GM23338 (cell line): ENCODE data around the gene RHOG. TPM values are rescaled to one million over a fixed set of nuclear protein-coding genes. Genes with fewer than 3 reads are reported as not detected.
"Not testable (repeated sequence)": the region's sequence is repeated elsewhere in the genome, so short reads cannot be mapped to it uniquely, and the experiment has no call there.

Experiments used
- ATAC-seq: fragments of 200-7000 bp; cut with Tn5 transposase; 3 replicates; pipeline ENCODE4 v1.9.1; 2020
- DNase-seq: peaks from one replicate; pipeline ENCODE4 v3.0.0-alpha.2; 2015; ENCODE audit warnings: low spot score
- H2AFZ ChIP-seq: fragments of 200-600 bp; sonication (generic); 2 replicates; pipeline ENCODE4 v1.8.0; 2016; ENCODE audit warnings: antibody characterized with exemption, mild to moderate bottlenecking, moderate library complexity
- H3F3A ChIP-seq: fragments of 200-600 bp; sonication (generic); replicated peaks from 2 replicates; pipeline ENCODE4 v1.8.0; 2017; ENCODE audit warnings: antibody characterized with exemption, mixed run types, low read depth
- H3K27ac ChIP-seq: fragments of 200-600 bp; sonication (generic); 2 replicates; pipeline ENCODE4 v1.6.1; 2016; ENCODE audit warnings: low read depth
- H3K27me3 ChIP-seq: fragments of 200-600 bp; sonication (generic); 2 replicates; pipeline ENCODE4 v1.8.0; 2016; ENCODE audit warnings: mild to moderate bottlenecking, mixed run types, moderate library complexity; ENCODE audit not compliant: insufficient read depth
- H3K36me3 ChIP-seq: fragments of 200-600 bp; sonication (generic); 2 replicates; pipeline ENCODE4 v1.8.0; 2016; ENCODE audit warnings: mild to moderate bottlenecking; ENCODE audit not compliant: insufficient read depth
- H3K4me1 ChIP-seq: fragments of 200-600 bp; sonication (generic); 2 replicates; pipeline ENCODE4 v1.8.0; 2016; ENCODE audit warnings: mild to moderate bottlenecking, moderate library complexity; ENCODE audit not compliant: insufficient read depth
- H3K4me2 ChIP-seq: fragments of 200-600 bp; sonication (generic); 2 replicates; pipeline ENCODE4 v1.7.1; 2017; ENCODE audit warnings: mixed run types
- H3K4me3 ChIP-seq: fragments of 200-600 bp; sonication (generic); 2 replicates; pipeline ENCODE4 v1.6.1; 2016; ENCODE audit warnings: mixed run types
- H3K79me2 ChIP-seq: fragments of 200-600 bp; sonication (generic); replicated peaks from 2 replicates; pipeline ENCODE4 v1.8.0; 2017; ENCODE audit warnings: mild to moderate bottlenecking; ENCODE audit not compliant: insufficient read depth
- H3K9me2 ChIP-seq: fragments of 200-600 bp; sonication (generic); 2 replicates; pipeline ENCODE4 v1.8.0; 2017; ENCODE audit not compliant: insufficient read depth
- H4K20me1 ChIP-seq: fragments of 200-600 bp; sonication (generic); replicated peaks from 2 replicates; pipeline ENCODE4 v1.8.0; 2017; ENCODE audit warnings: mild to moderate bottlenecking; ENCODE audit not compliant: insufficient read depth
- H3K27ac Mint-ChIP-seq: 2 replicates; pipeline ENCODE4 v1.8.0; 2020; ENCODE audit warnings: inconsistent platforms, mild to moderate bottlenecking, moderate library complexity, mixed read lengths
- H3K27me3 Mint-ChIP-seq: 3 replicates; pipeline ENCODE4 v1.8.0; 2022; ENCODE audit warnings: low read depth, mild to moderate bottlenecking, moderate library complexity, mixed read lengths, inconsistent platforms; ENCODE audit not compliant: insufficient read depth, poor library complexity
- H3K36me3 Mint-ChIP-seq: 3 replicates; pipeline ENCODE4 v1.8.0; 2021; ENCODE audit warnings: low read depth, mild to moderate bottlenecking, inconsistent platforms, moderate library complexity, mixed read lengths
- H3K4me1 Mint-ChIP-seq: 3 replicates; pipeline ENCODE4 v1.8.0; 2020; ENCODE audit warnings: mild to moderate bottlenecking, inconsistent platforms, mixed read lengths
- H3K4me3 Mint-ChIP-seq: 3 replicates; pipeline ENCODE4 v1.8.0; 2021; ENCODE audit warnings: moderate library complexity, mild to moderate bottlenecking, inconsistent platforms, mixed read lengths
- H3K9me3 Mint-ChIP-seq: 3 replicates; pipeline ENCODE4 v1.8.0; 2020; ENCODE audit warnings: moderate library complexity, mild to moderate bottlenecking, inconsistent platforms, mixed read lengths
- CREB1 ChIP-seq: fragments of 250-450 bp; sonication (Bioruptor Pico); IDR thresholded peaks from 2 replicates; pipeline ENCODE4 v1.5.0; 2020; ENCODE audit warnings: low read depth, mild to moderate bottlenecking, moderate library complexity
- REST ChIP-seq: IDR thresholded peaks from one replicate; pipeline ENCODE4 v1.6.1; 2018; ENCODE audit warnings: antibody characterized with exemption; ENCODE audit not compliant: unreplicated experiment
- STAT1 ChIP-seq: IDR thresholded peaks from one replicate; pipeline ENCODE4 v1.6.1; 2016; ENCODE audit warnings: antibody characterized with exemption; ENCODE audit not compliant: unreplicated experiment
- ZNF114 ChIP-seq: fragments of 250-450 bp; sonication (Bioruptor Pico); IDR thresholded peaks from 2 replicates; pipeline ENCODE4 v1.5.0; 2020; ENCODE audit warnings: mild to moderate bottlenecking, moderate library complexity
- ZNF331 ChIP-seq: fragments of 250-450 bp; sonication (Bioruptor Pico); IDR thresholded peaks from 2 replicates; pipeline ENCODE4 v1.5.0; 2020; ENCODE audit warnings: low read depth, mild to moderate bottlenecking, moderate library complexity
- polyA plus RNA-seq: library from polyadenylated mRNA; unstranded; fragments of >200 nt; fragmentation: Nextera tagmentation; extraction: Ambion mirVana; gene quantifications from 2 replicates; pipeline ENCODE4 v1.2.1, GENCODE V29; 2016
- total RNA-seq: library from RNA; depleted of rRNA; stranded (reverse); fragments of >200 nt; shearing (Covaris generic); gene quantifications from 2 replicates; pipeline ENCODE4 v1.2.3, GENCODE V29; 2014
- TF ChIP-seq, protein P1 (sequence below): fragments of 250-450 bp; sonication (Bioruptor Pico); IDR thresholded peaks from 2 replicates; pipeline ENCODE4 v1.5.0; 2020; ENCODE audit warnings: mild to moderate bottlenecking, moderate library complexity
- TF ChIP-seq, protein P2 (sequence below), 2 experiments: fragments of 200-600 bp in 1 of 2; sonication (generic) in 1 of 2; conservative IDR thresholded peaks; 2 replicates each; pipeline versions ENCODE4 v1.5.1 to v1.6.1; 2016 to 2017; ENCODE audit warnings: antibody characterized with exemption in 2 of 2, low read depth in 2 of 2, mild to moderate bottlenecking in 2 of 2, moderate library complexity in 1 of 2

The RHOG gene
- total and polyA plus RNA-seq, 2 experiments from 2014 or later = 26.3 to 38.6 TPM

DNA sequence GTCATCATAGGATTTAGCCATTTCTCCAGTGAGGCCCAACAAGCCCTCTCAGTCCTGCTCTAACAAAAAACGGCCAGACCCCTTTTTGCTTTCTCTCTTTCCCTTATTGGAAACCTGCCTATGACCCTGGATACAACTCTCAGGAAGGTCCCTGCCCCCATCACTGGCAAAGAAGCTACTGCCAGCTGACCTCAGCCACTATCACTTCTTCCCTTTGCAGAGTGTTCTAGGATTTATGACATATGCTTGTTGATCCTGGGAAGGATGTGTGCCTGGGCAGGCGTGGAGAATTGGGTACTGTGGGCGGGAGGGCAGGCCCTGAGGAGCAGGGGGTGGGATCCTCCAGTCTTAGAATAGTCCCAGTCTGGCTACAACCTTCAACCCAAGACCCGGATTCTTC, 24.9 kb downstream of the RHOG start (continued):
- TF ChIP-seq ZNF331 (no peak), ZNF114 (CRISPR knock-in tag) (no peak), STAT1 (no peak), REST (no peak), CREB1 (CRISPR knock-in tag) (no peak)

- H3K27ac Mint-ChIP-seq = peak overlapping the region; percentile 65; the same call in 1 of the 2 replicates
- H3K4me1 Mint-ChIP-seq = peaks cover 17% of the 10 kb centered on the region
- not testable (repeated sequence) for H3K27me3 ChIP-seq, H3K9me3 Mint-ChIP-seq, H3K9me2 ChIP-seq, H3K79me2 ChIP-seq, H4K20me1 ChIP-seq, H2AFZ ChIP-seq, H3K36me3 Mint-ChIP-seq, H3K27me3 Mint-ChIP-seq, H3K4me3 Mint-ChIP-seq, H3K4me1 ChIP-seq, ATAC-seq, H3K27ac ChIP-seq, H3K4me2 ChIP-seq, DNase-seq, H3K36me3 ChIP-seq, H3K4me3 ChIP-seq, H3F3A ChIP-seq
These were observed 25.9 kb downstream of the RHOG start for GRCh38 chr11:3814832-3815231.

DNA sequence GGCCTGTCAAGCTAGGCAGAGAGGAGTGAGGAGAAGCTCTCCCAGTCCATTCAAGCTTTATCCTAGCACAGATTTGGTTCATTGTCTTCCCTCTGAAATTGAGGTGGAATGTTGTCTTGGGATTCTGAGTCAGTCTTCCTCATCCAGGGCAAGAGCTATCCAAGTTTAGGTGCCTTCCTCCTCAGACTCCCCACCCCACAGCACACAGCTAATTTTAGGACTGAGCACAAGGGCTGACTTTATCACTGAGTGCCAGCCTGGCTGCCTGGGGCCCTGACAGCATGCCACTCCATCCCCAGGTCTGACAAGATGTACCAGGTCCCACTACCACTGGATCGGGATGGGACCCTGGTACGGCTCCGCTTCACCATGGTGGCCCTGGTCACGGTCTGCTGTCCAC, 29.8 kb downstream of the RHOG start:
- no peak overlapping the region for H3K27ac Mint-ChIP-seq
- H4K20me1 ChIP-seq = no peaks in the 10 kb centered on the region; the same call in 1 of the 2 replicates
- H3K27me3 ChIP-seq = no peaks in the 10 kb centered on the region
- H3K9me3 Mint-ChIP-seq = no peaks in the 10 kb centered on the region
- ATAC-seq (no peak), DNase-seq (no peak)
- H3K79me2 ChIP-seq = peaks cover 11% of the 10 kb centered on the region; the same call in 1 of the 2 replicates
- H3K27me3 Mint-ChIP-seq = peaks cover 11% of the 10 kb centered on the region
- H3F3A ChIP-seq = 0 out of 2 replicates have a peak, but pooled peaks cover 3% of the 10 kb centered on the region
- no peak overlapping the region for H3K4me3 ChIP-seq
- H2AFZ ChIP-seq = no peak overlapping the region
- no peaks in the 10 kb centered on the region; the same call in 1 of the 2 replicates for H3K4me1 ChIP-seq
- H3K4me3 Mint-ChIP-seq = no peak overlapping the region
- H3K27ac ChIP-seq = no peak overlapping the region
- no peaks in the 10 kb centered on the region for H3K9me2 ChIP-seq
- H3K36me3 ChIP-seq = no peaks in the 10 kb centered on the region
- H3K4me2 ChIP-seq = no peak overlapping the region
- H3K36me3 Mint-ChIP-seq = no peaks in the 10 kb centered on the region; the same call in 2 of the 3 replicates
- H3K4me1 Mint-ChIP-seq = peaks cover 20% of the 10 kb centered on the region
- TF ChIP-seq, protein P1, sequence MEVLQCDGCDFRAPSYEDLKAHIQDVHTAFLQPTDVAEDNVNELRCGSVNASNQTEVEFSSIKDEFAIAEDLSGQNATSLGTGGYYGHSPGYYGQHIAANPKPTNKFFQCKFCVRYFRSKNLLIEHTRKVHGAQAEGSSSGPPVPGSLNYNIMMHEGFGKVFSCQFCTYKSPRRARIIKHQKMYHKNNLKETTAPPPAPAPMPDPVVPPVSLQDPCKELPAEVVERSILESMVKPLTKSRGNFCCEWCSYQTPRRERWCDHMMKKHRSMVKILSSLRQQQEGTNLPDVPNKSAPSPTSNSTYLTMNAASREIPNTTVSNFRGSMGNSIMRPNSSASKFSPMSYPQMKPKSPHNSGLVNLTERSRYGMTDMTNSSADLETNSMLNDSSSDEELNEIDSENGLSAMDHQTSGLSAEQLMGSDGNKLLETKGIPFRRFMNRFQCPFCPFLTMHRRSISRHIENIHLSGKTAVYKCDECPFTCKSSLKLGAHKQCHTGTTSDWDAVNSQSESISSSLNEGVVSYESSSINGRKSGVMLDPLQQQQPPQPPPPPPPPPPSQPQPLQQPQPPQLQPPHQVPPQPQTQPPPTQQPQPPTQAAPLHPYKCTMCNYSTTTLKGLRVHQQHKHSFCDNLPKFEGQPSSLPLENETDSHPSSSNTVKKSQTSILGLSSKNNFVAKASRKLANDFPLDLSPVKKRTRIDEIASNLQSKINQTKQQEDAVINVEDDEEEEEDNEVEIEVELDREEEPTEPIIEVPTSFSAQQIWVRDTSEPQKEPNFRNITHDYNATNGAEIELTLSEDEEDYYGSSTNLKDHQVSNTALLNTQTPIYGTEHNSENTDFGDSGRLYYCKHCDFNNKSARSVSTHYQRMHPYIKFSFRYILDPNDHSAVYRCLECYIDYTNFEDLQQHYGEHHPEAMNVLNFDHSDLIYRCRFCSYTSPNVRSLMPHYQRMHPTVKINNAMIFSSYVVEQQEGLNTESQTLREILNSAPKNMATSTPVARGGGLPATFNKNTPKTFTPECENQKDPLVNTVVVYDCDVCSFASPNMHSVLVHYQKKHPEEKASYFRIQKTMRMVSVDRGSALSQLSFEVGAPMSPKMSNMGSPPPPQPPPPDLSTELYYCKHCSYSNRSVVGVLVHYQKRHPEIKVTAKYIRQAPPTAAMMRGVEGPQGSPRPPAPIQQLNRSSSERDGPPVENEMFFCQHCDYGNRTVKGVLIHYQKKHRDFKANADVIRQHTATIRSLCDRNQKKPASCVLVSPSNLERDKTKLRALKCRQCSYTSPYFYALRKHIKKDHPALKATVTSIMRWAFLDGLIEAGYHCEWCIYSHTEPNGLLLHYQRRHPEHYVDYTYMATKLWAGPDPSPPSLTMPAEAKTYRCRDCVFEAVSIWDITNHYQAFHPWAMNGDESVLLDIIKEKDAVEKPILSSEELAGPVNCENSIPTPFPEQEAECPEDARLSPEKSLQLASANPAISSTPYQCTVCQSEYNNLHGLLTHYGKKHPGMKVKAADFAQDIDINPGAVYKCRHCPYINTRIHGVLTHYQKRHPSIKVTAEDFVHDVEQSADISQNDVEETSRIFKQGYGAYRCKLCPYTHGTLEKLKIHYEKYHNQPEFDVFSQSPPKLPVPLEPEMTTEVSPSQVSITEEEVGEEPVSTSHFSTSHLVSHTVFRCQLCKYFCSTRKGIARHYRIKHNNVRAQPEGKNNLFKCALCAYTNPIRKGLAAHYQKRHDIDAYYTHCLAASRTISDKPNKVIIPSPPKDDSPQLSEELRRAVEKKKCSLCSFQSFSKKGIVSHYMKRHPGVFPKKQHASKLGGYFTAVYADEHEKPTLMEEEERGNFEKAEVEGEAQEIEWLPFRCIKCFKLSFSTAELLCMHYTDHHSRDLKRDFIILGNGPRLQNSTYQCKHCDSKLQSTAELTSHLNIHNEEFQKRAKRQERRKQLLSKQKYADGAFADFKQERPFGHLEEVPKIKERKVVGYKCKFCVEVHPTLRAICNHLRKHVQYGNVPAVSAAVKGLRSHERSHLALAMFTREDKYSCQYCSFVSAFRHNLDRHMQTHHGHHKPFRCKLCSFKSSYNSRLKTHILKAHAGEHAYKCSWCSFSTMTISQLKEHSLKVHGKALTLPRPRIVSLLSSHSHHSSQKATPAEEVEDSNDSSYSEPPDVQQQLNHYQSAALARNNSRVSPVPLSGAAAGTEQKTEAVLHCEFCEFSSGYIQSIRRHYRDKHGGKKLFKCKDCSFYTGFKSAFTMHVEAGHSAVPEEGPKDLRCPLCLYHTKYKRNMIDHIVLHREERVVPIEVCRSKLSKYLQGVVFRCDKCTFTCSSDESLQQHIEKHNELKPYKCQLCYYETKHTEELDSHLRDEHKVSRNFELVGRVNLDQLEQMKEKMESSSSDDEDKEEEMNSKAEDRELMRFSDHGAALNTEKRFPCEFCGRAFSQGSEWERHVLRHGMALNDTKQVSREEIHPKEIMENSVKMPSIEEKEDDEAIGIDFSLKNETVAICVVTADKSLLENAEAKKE (CRISPR knock-in tag) = no peak
- TF ChIP-seq, protein P2, sequence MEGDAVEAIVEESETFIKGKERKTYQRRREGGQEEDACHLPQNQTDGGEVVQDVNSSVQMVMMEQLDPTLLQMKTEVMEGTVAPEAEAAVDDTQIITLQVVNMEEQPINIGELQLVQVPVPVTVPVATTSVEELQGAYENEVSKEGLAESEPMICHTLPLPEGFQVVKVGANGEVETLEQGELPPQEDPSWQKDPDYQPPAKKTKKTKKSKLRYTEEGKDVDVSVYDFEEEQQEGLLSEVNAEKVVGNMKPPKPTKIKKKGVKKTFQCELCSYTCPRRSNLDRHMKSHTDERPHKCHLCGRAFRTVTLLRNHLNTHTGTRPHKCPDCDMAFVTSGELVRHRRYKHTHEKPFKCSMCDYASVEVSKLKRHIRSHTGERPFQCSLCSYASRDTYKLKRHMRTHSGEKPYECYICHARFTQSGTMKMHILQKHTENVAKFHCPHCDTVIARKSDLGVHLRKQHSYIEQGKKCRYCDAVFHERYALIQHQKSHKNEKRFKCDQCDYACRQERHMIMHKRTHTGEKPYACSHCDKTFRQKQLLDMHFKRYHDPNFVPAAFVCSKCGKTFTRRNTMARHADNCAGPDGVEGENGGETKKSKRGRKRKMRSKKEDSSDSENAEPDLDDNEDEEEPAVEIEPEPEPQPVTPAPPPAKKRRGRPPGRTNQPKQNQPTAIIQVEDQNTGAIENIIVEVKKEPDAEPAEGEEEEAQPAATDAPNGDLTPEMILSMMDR (conservative IDR thresholded peaks at IDR 0.05; ENCODE audit: low read depth in 2 of 2) = no peak
